Upper lobe of right lung (tissue), 1 donor: ENCODE measurements around the gene LPIN2. TPM values are rescaled to one million over a fixed set of nuclear protein-coding genes. Genes with fewer than 3 reads are reported as not detected.

ENCODE experiments used
- ATAC-seq: fragments of 200-7000 bp; cut with Tn5 transposase; one replicate; pipeline ENCODE4 v1.9.1; 2020; ENCODE audit warnings: mild to moderate bottlenecking, moderate library complexity
- DNase-seq: peaks from one replicate; pipeline ENCODE4 v3.0.0-alpha.2; 2020
- H3K27ac ChIP-seq: fragments of 200-600 bp; one replicate; pipeline ENCODE4 v1.8.0; 2022
- H3K27me3 ChIP-seq: fragments of 200-600 bp; one replicate; pipeline ENCODE4 v1.8.0; 2022; ENCODE audit warnings: mild to moderate bottlenecking
- H3K36me3 ChIP-seq: fragments of 200-600 bp; one replicate; pipeline ENCODE4 v1.8.0; 2022
- H3K4me1 ChIP-seq: fragments of 200-600 bp; one replicate; pipeline ENCODE4 v1.8.0; 2022
- H3K4me3 ChIP-seq: fragments of 200-600 bp; one replicate; pipeline ENCODE4 v1.8.0; 2022; ENCODE audit warnings: mild to moderate bottlenecking
- H3K9me3 ChIP-seq: fragments of 200-600 bp; one replicate; pipeline ENCODE4 v1.8.0; 2022
- intact Hi-C: fragments of 100-400 bp; cut with DNase I; formaldehyde crosslinking; loops from one replicate; pipeline ENCODE4 v1.11.0; 2022
- total RNA-seq: library from RNA; stranded (reverse); fragmentation: NEBNext Ultra II Directional; extraction: Animal tissue kit (Norgen Biotek cat#: 25700); gene quantifications from one replicate; pipeline ENCODE4 v1.2.1, GENCODE V29; 2021
- TF ChIP-seq, protein P1 (sequence below): fragments of 200-600 bp; IDR thresholded peaks from one replicate; pipeline ENCODE4 v1.8.0; 2022; ENCODE audit warnings: antibody characterized with exemption
- donor health status: DM: no; HTN: yes; CAD: no; lungs with severe emphysema.

Gene LPIN2
- total RNA-seq, 1 donor from 2014 or later = 50.7 TPM

DNA sequence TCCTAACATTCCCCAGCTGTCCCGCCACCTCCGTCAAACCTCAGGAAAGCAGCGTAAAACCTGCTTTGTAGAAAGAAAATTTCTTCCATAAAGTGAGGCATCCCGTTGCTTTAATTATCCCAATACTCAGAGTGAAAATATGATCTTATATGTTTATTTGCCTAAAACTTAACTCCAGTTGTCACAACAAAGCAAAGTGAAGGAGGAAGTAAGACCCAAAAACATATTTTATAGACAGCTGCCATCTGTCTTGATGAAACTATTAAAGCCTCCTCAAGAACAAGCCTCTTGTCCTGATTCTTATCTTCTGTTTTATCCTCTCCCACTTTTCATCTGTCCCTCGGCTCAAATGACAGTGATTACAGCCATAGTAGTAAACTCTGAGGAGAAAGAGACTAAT, 28.9 kb upstream of the LPIN2 start:
- no peak for ATAC-seq
- H3K27me3 ChIP-seq = no peaks in the 10 kb centered on the region
- peaks cover 11% of the 10 kb centered on the region for H3K4me1 ChIP-seq
- H3K4me3 ChIP-seq = no peak overlapping the region
- no peaks in the 10 kb centered on the region for H3K9me3 ChIP-seq
- no peak for DNase-seq
- no peak overlapping the region for H3K27ac ChIP-seq
- TF ChIP-seq, protein P1, sequence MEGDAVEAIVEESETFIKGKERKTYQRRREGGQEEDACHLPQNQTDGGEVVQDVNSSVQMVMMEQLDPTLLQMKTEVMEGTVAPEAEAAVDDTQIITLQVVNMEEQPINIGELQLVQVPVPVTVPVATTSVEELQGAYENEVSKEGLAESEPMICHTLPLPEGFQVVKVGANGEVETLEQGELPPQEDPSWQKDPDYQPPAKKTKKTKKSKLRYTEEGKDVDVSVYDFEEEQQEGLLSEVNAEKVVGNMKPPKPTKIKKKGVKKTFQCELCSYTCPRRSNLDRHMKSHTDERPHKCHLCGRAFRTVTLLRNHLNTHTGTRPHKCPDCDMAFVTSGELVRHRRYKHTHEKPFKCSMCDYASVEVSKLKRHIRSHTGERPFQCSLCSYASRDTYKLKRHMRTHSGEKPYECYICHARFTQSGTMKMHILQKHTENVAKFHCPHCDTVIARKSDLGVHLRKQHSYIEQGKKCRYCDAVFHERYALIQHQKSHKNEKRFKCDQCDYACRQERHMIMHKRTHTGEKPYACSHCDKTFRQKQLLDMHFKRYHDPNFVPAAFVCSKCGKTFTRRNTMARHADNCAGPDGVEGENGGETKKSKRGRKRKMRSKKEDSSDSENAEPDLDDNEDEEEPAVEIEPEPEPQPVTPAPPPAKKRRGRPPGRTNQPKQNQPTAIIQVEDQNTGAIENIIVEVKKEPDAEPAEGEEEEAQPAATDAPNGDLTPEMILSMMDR = no peak
- intact Hi-C loops = no loop called here
- H3K36me3 ChIP-seq = no peaks in the 10 kb centered on the region

DNA sequence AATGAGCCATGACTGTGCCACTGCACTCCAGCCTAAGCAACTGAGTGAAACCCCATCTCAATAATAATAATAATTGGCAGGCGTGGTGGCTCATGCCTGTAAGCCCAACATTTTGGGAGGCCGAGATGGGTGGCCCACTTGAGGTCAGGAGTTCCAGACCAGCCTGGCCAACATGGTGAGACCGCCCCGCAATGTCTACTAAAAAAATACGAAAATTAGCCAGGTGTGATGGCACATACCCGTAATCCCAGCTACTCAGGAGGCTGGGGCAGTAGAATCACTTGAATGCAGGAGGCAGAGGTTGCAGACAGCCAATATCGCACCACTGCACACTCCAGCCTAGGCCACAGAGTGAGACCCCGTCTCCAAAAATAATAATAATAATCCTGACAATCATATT, 27.9 kb upstream of the LPIN2 start:
- ATAC-seq (no peak), DNase-seq (no peak)
- Histone ChIP-seq H3K36me3 (no peaks in the 10 kb centered on the region), H3K4me1 (peaks cover 11% of the 10 kb centered on the region), H3K27me3 (no peaks in the 10 kb centered on the region), H3K9me3 (no peaks in the 10 kb centered on the region), H3K4me3 (no peak overlapping the region), H3K27ac (no peak overlapping the region)
- TF ChIP-seq, protein P1 = no peak
- intact Hi-C loops = no loop called here

DNA sequence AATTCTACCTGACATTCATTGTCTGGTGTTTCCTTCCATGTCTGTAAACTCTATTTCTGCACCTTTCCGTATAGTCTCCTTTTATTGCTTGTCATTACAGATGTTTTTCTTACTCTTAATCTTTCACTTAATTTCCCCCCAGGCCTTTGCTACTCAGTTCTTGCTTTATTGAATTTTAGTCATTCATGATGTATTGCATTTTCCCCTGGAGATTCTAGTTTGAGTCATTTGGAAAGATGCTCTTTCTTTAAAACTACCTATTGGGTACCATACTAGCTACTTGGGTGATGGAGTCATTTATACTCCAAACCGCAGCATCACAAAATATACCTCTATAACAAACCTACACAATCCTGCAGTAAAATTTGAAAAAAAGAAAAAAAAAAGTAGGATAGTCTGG, 27.2 kb upstream of the LPIN2 start:
- no peak overlapping the region for H3K4me3 ChIP-seq
- H3K36me3 ChIP-seq = no peaks in the 10 kb centered on the region
- no peak for ATAC-seq
- no peaks in the 10 kb centered on the region for H3K27me3 ChIP-seq
- H3K27ac ChIP-seq = no peak overlapping the region
- DNase-seq = no peak
- peaks cover 11% of the 10 kb centered on the region for H3K4me1 ChIP-seq
- TF ChIP-seq, protein P1 = no peak
- intact Hi-C loops = no loop called here
- no peaks in the 10 kb centered on the region for H3K9me3 ChIP-seq

DNA sequence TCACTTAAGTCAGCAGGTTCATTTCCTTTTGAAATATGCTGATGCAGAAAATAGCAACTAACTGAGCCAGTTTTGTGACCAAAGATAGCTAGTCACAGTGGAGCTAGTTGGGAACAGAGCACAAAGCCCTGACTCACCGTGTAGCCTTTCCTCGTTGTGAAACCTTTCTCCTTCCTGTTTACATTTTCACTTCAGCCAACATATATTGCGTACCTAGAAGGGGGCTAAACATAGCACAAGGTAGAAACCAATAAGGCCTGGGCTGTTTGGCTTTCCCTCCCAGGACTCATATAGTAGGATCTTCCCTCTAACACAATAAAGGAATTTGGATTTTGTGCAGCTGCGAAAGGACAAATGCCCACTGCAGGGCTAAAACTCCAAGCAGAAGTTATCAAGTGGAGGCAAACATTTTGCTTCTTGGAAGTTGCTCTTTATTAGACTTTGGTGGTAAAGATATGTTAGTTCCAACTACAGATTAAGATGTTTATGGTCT, 24.5 kb upstream of the LPIN2 start:
- Histone ChIP-seq H3K9me3 (no peaks in the 10 kb centered on the region), H3K27ac (peak overlapping the region; percentile 75), H3K27me3 (no peaks in the 10 kb centered on the region), H3K4me3 (no peak overlapping the region), H3K36me3 (no peaks in the 10 kb centered on the region), H3K4me1 (peaks cover 4% of the 10 kb centered on the region)
- ATAC-seq = peak; percentile 97
- TF ChIP-seq, protein P1 = no peak
- no peak for DNase-seq
- intact Hi-C loops = no loop called here

DNA sequence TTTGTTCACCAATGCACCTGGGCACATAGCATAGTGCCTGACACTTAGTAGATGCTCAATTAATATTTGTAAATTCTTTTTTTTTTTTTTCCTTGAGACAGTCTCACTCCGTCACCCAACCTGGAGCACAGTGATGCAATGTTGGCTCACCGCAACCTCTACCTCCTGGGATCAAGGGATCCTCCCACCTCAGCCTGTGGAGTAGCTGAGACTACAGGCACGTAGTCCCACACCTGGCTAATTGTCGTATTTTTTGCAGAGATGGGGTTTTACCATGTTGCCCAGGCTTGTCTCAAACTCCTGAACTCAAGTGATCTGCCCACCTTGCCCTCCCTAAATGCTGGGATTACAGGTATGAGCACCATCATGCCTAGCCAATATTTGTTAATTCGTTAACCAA, 23.2 kb upstream of the LPIN2 start:
- Histone ChIP-seq H3K9me3 (no peaks in the 10 kb centered on the region), H3K36me3 (no peaks in the 10 kb centered on the region), H3K4me1 (peaks cover 4% of the 10 kb centered on the region), H3K4me3 (no peak overlapping the region), H3K27me3 (no peaks in the 10 kb centered on the region), H3K27ac (no peak overlapping the region)
- DNase-seq (no peak), ATAC-seq (no peak)
- intact Hi-C loops = no loop called here
- TF ChIP-seq, protein P1 = no peak

DNA sequence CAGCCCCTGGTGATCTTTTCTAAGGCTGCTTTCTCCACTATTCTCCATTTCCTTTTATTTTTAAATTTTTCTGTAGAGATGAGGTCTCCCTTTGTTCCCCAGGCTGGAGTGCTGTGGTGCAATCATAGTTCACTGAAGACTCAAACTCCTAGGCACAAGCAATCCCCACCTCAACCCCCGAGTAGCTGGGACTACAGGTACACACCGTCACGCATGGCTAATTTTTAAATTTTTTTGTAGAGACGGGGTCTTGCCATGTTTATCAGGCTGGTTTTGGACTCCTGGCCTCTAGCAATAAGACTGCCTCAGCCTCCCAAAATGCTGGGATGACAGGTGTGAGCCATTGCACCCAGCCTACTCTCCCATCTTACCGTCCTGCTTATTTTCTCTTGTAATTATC, 22.7 kb upstream of the LPIN2 start:
- no peak for DNase-seq
- intact Hi-C loops = no loop called here
- Histone ChIP-seq H3K4me1 (peaks cover 4% of the 10 kb centered on the region), H3K4me3 (no peak overlapping the region), H3K36me3 (no peaks in the 10 kb centered on the region), H3K27me3 (no peaks in the 10 kb centered on the region), H3K9me3 (no peaks in the 10 kb centered on the region), H3K27ac (no peak overlapping the region)
- ATAC-seq = no peak
- TF ChIP-seq, protein P1 = no peak
